ENCODE results near the gene ERBB2. TPM values are rescaled to one million over a fixed set of nuclear protein-coding genes. Genes with fewer than 3 reads are reported as not detected.
A peak's percentile ranks its signal among the peaks of the same experiment; 100 is the strongest.

The ERBB2 gene
- total and polyA plus RNA-seq, 2 of the 13 experiments (the other 11 are each of a cell fraction or from before 2014, with no cell fraction given), result 57.7 to 64.1 TPM

DNA sequence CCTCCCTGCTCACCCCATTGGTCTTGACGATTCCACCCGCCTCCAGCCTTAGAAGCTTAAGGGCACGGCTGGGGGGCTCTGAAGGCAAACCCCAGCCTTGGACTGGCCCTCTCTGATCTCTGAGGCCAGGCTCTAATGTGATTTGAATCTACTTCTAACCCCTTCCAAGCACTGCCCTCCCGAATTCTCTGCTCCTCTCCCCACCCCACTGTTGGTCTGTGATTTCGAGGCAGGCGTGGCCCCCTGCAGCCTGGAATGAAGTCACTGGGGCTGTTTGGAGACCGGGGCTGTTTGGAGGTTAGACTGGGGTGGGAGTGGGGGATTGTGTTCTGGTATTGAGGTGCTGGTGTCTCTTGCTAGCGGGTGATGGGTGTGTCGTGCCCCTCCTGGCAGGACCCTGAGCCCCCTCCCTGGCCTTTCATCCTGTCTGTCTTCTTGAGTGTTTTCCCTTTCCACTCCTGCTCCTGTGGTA lies 40.1 kb downstream of the ERBB2 start (continued):
- TF ChIP-seq, protein P1, sequence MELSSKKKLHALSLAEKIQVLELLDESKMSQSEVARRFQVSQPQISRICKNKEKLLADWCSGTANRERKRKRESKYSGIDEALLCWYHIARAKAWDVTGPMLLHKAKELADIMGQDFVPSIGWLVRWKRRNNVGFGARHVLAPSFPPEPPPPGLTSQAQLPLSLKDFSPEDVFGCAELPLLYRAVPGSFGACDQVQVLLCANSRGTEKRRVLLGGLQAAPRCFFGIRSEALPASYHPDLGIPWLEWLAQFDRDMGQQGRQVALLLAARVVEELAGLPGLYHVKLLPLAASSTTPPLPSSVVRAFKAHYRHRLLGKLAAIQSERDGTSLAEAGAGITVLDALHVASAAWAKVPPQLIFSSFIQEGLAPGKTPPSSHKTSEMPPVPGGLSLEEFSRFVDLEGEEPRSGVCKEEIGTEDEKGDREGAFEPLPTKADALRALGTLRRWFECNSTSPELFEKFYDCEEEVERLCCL (CRISPR knock-in tag; IDR thresholded peaks at IDR 0.05; ENCODE audit: borderline replicate concordance), result no peak
- no peak for TF ChIP-seq TOPORS (CRISPR knock-in tag; IDR thresholded peaks at IDR 0.05)
- 0 out of 2 replicates have a peak, but pooled peaks have one; percentile 9 for TF ChIP-seq ZNF547 (CRISPR knock-in tag; IDR thresholded peaks at IDR 0.05)
- TF ChIP-seq HNRNPK (IDR thresholded peaks at IDR 0.05; ENCODE audit: low read depth, low read length, poor library complexity, severe bottlenecking), result peak; percentile 1
- peak; percentile 5; the same call in 1 of the 2 replicates for TF ChIP-seq TCF7 (IDR thresholded peaks at IDR 0.05; ENCODE audit: low read depth)
- no peak for TF ChIP-seq RORA (CRISPR knock-in tag; IDR thresholded peaks at IDR 0.05)
- TF ChIP-seq GTF2F1 (IDR thresholded peaks at IDR 0.05; ENCODE audit: low read length), result no peak
- peak; percentile 22; the same call in 1 of the 2 replicates for TF ChIP-seq ZNF441 (CRISPR knock-in tag; IDR thresholded peaks at IDR 0.05; ENCODE audit: borderline replicate concordance)
- TF ChIP-seq NPAS2 (CRISPR knock-in tag; IDR thresholded peaks at IDR 0.05; ENCODE audit: borderline replicate concordance), result no peak
- TF ChIP-seq HDAC1 (CRISPR knock-in tag; IDR thresholded peaks at IDR 0.05), result no peak
- 0 out of 2 replicates have a peak, but pooled peaks have one; percentile 3 for TF ChIP-seq ZBTB33 (CRISPR knock-in tag; IDR thresholded peaks at IDR 0.05)
- TF ChIP-seq ISX (CRISPR knock-in tag; conservative IDR thresholded peaks at IDR 0.05), result no peak
- no peak; the same call in 1 of the 2 replicates for TF ChIP-seq ZBTB2 (CRISPR knock-in tag; IDR thresholded peaks at IDR 0.05; ENCODE audit: low read depth)
- TF ChIP-seq ATF3 (CRISPR knock-in tag; IDR thresholded peaks at IDR 0.05), result no peak
- no peak for TF ChIP-seq CERS6 (CRISPR knock-in tag; IDR thresholded peaks at IDR 0.05)
- TF ChIP-seq RXRB (CRISPR knock-in tag; IDR thresholded peaks at IDR 0.05; ENCODE audit: borderline replicate concordance), result no peak
- peak; percentile 10; the same call in 1 of the 2 replicates for TF ChIP-seq TAF1 (CRISPR knock-in tag; IDR thresholded peaks at IDR 0.05)
- TF ChIP-seq RBFOX2 (IDR thresholded peaks at IDR 0.05; ENCODE audit: low read depth, low read length), result no peak
- TF ChIP-seq HMGXB4 (CRISPR knock-in tag; IDR thresholded peaks at IDR 0.05; ENCODE audit: borderline replicate concordance in 1 of 2, low read depth in 1 of 2), result peak in 1 of 2 experiments; percentile 16; a peak in 1 of 4 replicates
- TF ChIP-seq ZNF501 (CRISPR knock-in tag; IDR thresholded peaks at IDR 0.05), result peak; percentile 13; the same call in 1 of the 2 replicates
- TF ChIP-seq MIER2 (CRISPR knock-in tag; IDR thresholded peaks at IDR 0.05), result no peak
